Loucy (cell line): ENCODE measurements around the gene GTF2B.

ENCODE experiments used
- H2AFZ ChIP-seq: fragments of 200-600 bp; sonication (generic); 2 replicates; pipeline ENCODE4 v1.6.0; 2016; ENCODE audit warnings: antibody characterized with exemption, mild to moderate bottlenecking, low read length, moderate library complexity
- H3F3A ChIP-seq: fragments of 200-600 bp; 2 replicates; pipeline ENCODE4 v1.6.0; 2016; ENCODE audit warnings: antibody characterized with exemption, low read depth, mild to moderate bottlenecking
- H3K27me3 ChIP-seq: fragments of 200-600 bp; sonication (generic); 2 replicates; pipeline ENCODE4 v1.6.1; 2014; ENCODE audit warnings: low read length, mild to moderate bottlenecking; ENCODE audit not compliant: insufficient read depth, poor library complexity, severe bottlenecking
- H3K36me3 ChIP-seq: fragments of 200-600 bp; sonication (generic); 2 replicates; pipeline ENCODE4 v1.6.1; 2016; ENCODE audit warnings: low read length; ENCODE audit not compliant: insufficient read depth
- H3K4me1 ChIP-seq: fragments of 200-600 bp; sonication (generic); 2 replicates; pipeline ENCODE4 v1.5.1; 2014; ENCODE audit warnings: low read length, mild to moderate bottlenecking; ENCODE audit not compliant: insufficient read depth, poor library complexity, severe bottlenecking
- H3K4me2 ChIP-seq: fragments of 200-600 bp; sonication (generic); 2 replicates; pipeline ENCODE4 v1.6.0; 2014; ENCODE audit warnings: antibody characterized with exemption, low read length, low read depth, mild to moderate bottlenecking; ENCODE audit not compliant: poor library complexity, severe bottlenecking
- H3K4me3 ChIP-seq: fragments of 200-600 bp; sonication (generic); 2 replicates; pipeline ENCODE4 v1.5.1; 2014; ENCODE audit warnings: low read length, mild to moderate bottlenecking, mixed read lengths; ENCODE audit not compliant: poor library complexity, severe bottlenecking
- H3K79me2 ChIP-seq: fragments of 200-600 bp; sonication (generic); 2 replicates; pipeline ENCODE4 v1.6.1; 2014; ENCODE audit warnings: low read length; ENCODE audit not compliant: insufficient read depth
- H3K9ac ChIP-seq: fragments of 200-600 bp; sonication (generic); 2 replicates; pipeline ENCODE4 v1.6.0; 2014; ENCODE audit warnings: mild to moderate bottlenecking, low read depth, low read length, moderate library complexity; ENCODE audit not compliant: poor library complexity, severe bottlenecking
- H3K9me2 ChIP-seq: fragments of 200-600 bp; sonication (generic); replicated peaks from 2 replicates; pipeline ENCODE4 v1.6.1; 2016; ENCODE audit warnings: low read depth, low read length, mixed read lengths
- H3K9me3 ChIP-seq: fragments of 200-600 bp; sonication (generic); 2 replicates; pipeline ENCODE4 v1.6.1; 2014; ENCODE audit warnings: mild to moderate bottlenecking, antibody characterized with exemption, low read length, low read depth; ENCODE audit not compliant: insufficient read depth
- H4K20me1 ChIP-seq: fragments of 200-600 bp; sonication (generic); 2 replicates; pipeline ENCODE4 v1.6.0; 2014; ENCODE audit warnings: antibody characterized with exemption, low read length, mild to moderate bottlenecking; ENCODE audit not compliant: insufficient read depth, poor library complexity, severe bottlenecking
- CTCF ChIP-seq: fragments of 200-600 bp; sonication (generic); conservative IDR thresholded peaks from 2 replicates; pipeline ENCODE4 v1.5.1; 2014; ENCODE audit warnings: mild to moderate bottlenecking, antibody characterized with exemption, low read length
- EZH2phosphoT487 ChIP-seq: fragments of 200-600 bp; IDR thresholded peaks from 2 replicates; pipeline ENCODE4 v1.6.1; 2018; ENCODE audit warnings: antibody characterized with exemption, mild to moderate bottlenecking, moderate library complexity, borderline replicate concordance

Gene GTF2B

GRCh38 chr1:88900883-88901282 is 9.5 kb upstream of the GTF2B start:
- Histone ChIP-seq H3K79me2 (no peaks in the 10 kb centered on the region), H3F3A (no peaks in the 10 kb centered on the region), H3K9me2 (no peaks in the 10 kb centered on the region), H2AFZ (no peak overlapping the region), H3K4me3 (no peak overlapping the region), H3K9ac (no peak overlapping the region), H3K4me2 (no peak overlapping the region), H4K20me1 (no peaks in the 10 kb centered on the region), H3K36me3 (no peaks in the 10 kb centered on the region), H3K9me3 (no peaks in the 10 kb centered on the region), H3K27me3 (no peaks in the 10 kb centered on the region), H3K4me1 (no peaks in the 10 kb centered on the region)
- TF ChIP-seq EZH2phosphoT487 = no peak
- no peak for TF ChIP-seq CTCF

- Histone ChIP-seq H3K36me3 (no peaks in the 10 kb centered on the region), H4K20me1 (no peaks in the 10 kb centered on the region), H3K27me3 (no peaks in the 10 kb centered on the region), H3K4me2 (no peak overlapping the region), H2AFZ (no peak overlapping the region), H3K9me2 (no peaks in the 10 kb centered on the region), H3K79me2 (0 out of 2 replicates have a peak, but pooled peaks cover under 1% of the 10 kb centered on the region), H3K9me3 (no peaks in the 10 kb centered on the region), H3K4me1 (peaks cover 2% of the 10 kb centered on the region), H3K9ac (no peak overlapping the region), H3K4me3 (no peak overlapping the region), H3F3A (no peaks in the 10 kb centered on the region)
- TF ChIP-seq EZH2phosphoT487 (no peak), CTCF (no peak)
Measured at GRCh38 chr1:88897070-88897730, 5.8 kb upstream of the GTF2B start.

- Histone ChIP-seq H3K4me1 (peaks cover 38% of the 10 kb centered on the region), H4K20me1 (peaks cover 37% of the 10 kb centered on the region), H3K36me3 (no peaks in the 10 kb centered on the region), H3K27me3 (no peaks in the 10 kb centered on the region), H2AFZ (peak overlapping the region; percentile 97), H3K9ac (no peak overlapping the region), H3K79me2 (peaks cover 43% of the 10 kb centered on the region), H3K9me3 (no peaks in the 10 kb centered on the region), H3K4me3 (peak overlapping the region; percentile 81), H3F3A (0 out of 2 replicates have a peak, but pooled peaks cover 3% of the 10 kb centered on the region), H3K9me2 (no peaks in the 10 kb centered on the region), H3K4me2 (peak overlapping the region; percentile 97)
- no peak for TF ChIP-seq EZH2phosphoT487
- no peak for TF ChIP-seq CTCF
Measured at GRCh38 chr1:88892357-88892877, 1.1 kb upstream of the GTF2B start.
